HCT116 (cell line): ENCODE results near the gene DLEU7. TPM values are rescaled to one million over a fixed set of nuclear protein-coding genes. Genes with fewer than 3 reads are reported as not detected.

Source experiments
- ATAC-seq: fragments of 200-7000 bp; cut with Tn5 transposase; 2 replicates; pipeline ENCODE4 v1.9.1; 2020; ENCODE audit warnings: mild to moderate bottlenecking, moderate library complexity
- BruUV-seq: library from RNA; stranded (reverse); fragments of 400-500 nt; replicated peaks from 2 replicates; lab custom pipeline; 2021; lab: Mats Ljungman, UMichigan
- CTCF ChIA-PET: fragments of 300-600 bp; sonication (Branson Sonifier 250); formaldehyde crosslinking; loops from one replicate; lab custom pipeline; 2021; ENCODE audit warnings: antibody characterized with exemption; lab: Charles Lee
- POLR2A ChIA-PET: fragments of 300-600, 350-600 bp; sonication (Branson Sonifier 250); formaldehyde crosslinking; loops from one replicate; lab custom pipeline; 2021; ENCODE audit warnings: antibody characterized with exemption; lab: Charles Lee
- RAD21 ChIA-PET, 2 experiments: fragments of 300-600 bp; sonication (Branson Sonifier 250); formaldehyde crosslinking; loops; one replicate each; lab custom pipeline; 2023; ENCODE audit warnings: low total read pairs in 2 of 2; ENCODE audit not compliant: uncharacterized antibody in 2 of 2, unreplicated experiment in 2 of 2, low non-redundant PET in 1 of 2; lab: Charles Lee
- DNase-seq: peaks from one replicate; pipeline ENCODE4 v3.0.0-alpha.2; 2010; ENCODE audit warnings: low read depth, low spot score
- H2AFZ ChIP-seq: fragments of 200-600 bp; shearing (Covaris generic), sonication (generic); 2 replicates; pipeline ENCODE4 v1.6.1; 2017; ENCODE audit warnings: low read depth, mixed run types, mixed read lengths, antibody characterized with exemption, low read length; ENCODE audit not compliant: poor library complexity, severe bottlenecking
- H3K27ac ChIP-seq: 2 replicates; pipeline ENCODE4 v1.5.1; 2012; ENCODE audit warnings: low read depth, low read length
- H3K27me3 ChIP-seq: fragments of 200-600 bp; sonication (generic); 2 replicates; pipeline ENCODE4 v1.6.1; 2016; ENCODE audit warnings: mixed run types, low read length, mixed read lengths; ENCODE audit not compliant: insufficient read depth
- H3K36me3 ChIP-seq, 2 experiments: fragments of 200-500 bp in 1 of 2; fragments of 200-600 bp in 1 of 2; sonication (Bioruptor generic) in 1 of 2; sonication (generic) in 1 of 2; 2 replicates each; pipeline versions ENCODE4 v1.5.1 to v1.6.1; 2014 to 2016; ENCODE audit warnings: low read length in 2 of 2, inconsistent platforms in 1 of 2, mixed read lengths in 1 of 2, mixed run types in 1 of 2; ENCODE audit not compliant: insufficient read depth in 2 of 2, control insufficient read depth in 1 of 2
- H3K4me1 ChIP-seq, 2 experiments: fragments of 200-600 bp in 1 of 2; sonication (generic) in 1 of 2; 2 replicates each; pipeline versions ENCODE4 v1.5.1 to v1.6.1; 2012 to 2017; ENCODE audit warnings: low read length in 2 of 2, inconsistent platforms in 1 of 2, mild to moderate bottlenecking in 1 of 2, mixed read lengths in 1 of 2, mixed run types in 1 of 2, moderate library complexity in 1 of 2; ENCODE audit not compliant: insufficient read depth in 2 of 2, control insufficient read depth in 1 of 2
- H3K4me2 ChIP-seq: fragments of 200-600 bp; sonication (generic); 2 replicates; pipeline ENCODE4 v1.6.1; 2017; ENCODE audit warnings: mixed run types, low read length, mixed read lengths
- H3K4me3 ChIP-seq, 2 experiments: fragments of 200-600 bp in 1 of 2; sonication (generic) in 1 of 2; replicated peaks in 1 of 2; 2 replicates each; pipeline ENCODE4 v1.5.1; 2011 to 2016; ENCODE audit warnings: low read length in 2 of 2, control low read depth in 1 of 2, low read depth in 1 of 2, mild to moderate bottlenecking in 1 of 2, mixed read lengths in 1 of 2, mixed run types in 1 of 2
- H3K79me2 ChIP-seq: fragments of 200-600 bp; sonication (generic); 2 replicates; pipeline ENCODE4 v1.6.1; 2017; ENCODE audit warnings: mild to moderate bottlenecking, mixed run types, low read length, moderate library complexity, mixed read lengths; ENCODE audit not compliant: insufficient read depth
- H3K9ac ChIP-seq: fragments of 200-600 bp; sonication (generic); 2 replicates; pipeline ENCODE4 v1.6.1; 2016; ENCODE audit warnings: low read length, mixed read lengths
- H3K9me2 ChIP-seq: fragments of 200-600 bp; sonication (generic), shearing (Covaris generic); 2 replicates; pipeline ENCODE4 v1.6.1; 2017; ENCODE audit warnings: mixed run types, mild to moderate bottlenecking, moderate library complexity; ENCODE audit not compliant: insufficient read depth
- H3K9me3 ChIP-seq, 2 experiments: fragments of 200-500 bp in 1 of 2; fragments of 200-600 bp in 1 of 2; sonication (Bioruptor generic) in 1 of 2; sonication (generic) in 1 of 2; 2 replicates each; pipeline ENCODE4 v1.6.1; 2014 to 2017; ENCODE audit warnings: low read length in 2 of 2, mixed read lengths in 2 of 2, inconsistent platforms in 1 of 2, low read depth in 1 of 2, mild to moderate bottlenecking in 1 of 2, mixed run types in 1 of 2, moderate library complexity in 1 of 2; ENCODE audit not compliant: control insufficient read depth in 1 of 2, insufficient read depth in 1 of 2
- H4K20me1 ChIP-seq: fragments of 200-600 bp; sonication (generic), shearing (Covaris generic); 2 replicates; pipeline ENCODE4 v1.6.1; 2017; ENCODE audit warnings: mixed run types, mild to moderate bottlenecking, moderate library complexity; ENCODE audit not compliant: insufficient read depth
- CBX3 ChIP-seq: IDR thresholded peaks from 2 replicates; pipeline ENCODE4 v1.6.1; 2012; ENCODE audit warnings: low read depth
- CEBPB ChIP-seq: IDR thresholded peaks from 2 replicates; pipeline ENCODE4 v1.6.1; 2012; ENCODE audit warnings: low read depth
- ELF1 ChIP-seq: IDR thresholded peaks from 2 replicates; pipeline ENCODE4 v1.6.1; 2012; ENCODE audit warnings: low read depth, borderline replicate concordance
- EZH2phosphoT487 ChIP-seq: fragments of 200-600 bp; IDR thresholded peaks from 2 replicates; pipeline ENCODE4 v1.6.1; 2018; ENCODE audit warnings: antibody characterized with exemption, borderline replicate concordance
- JUND ChIP-seq: IDR thresholded peaks from 2 replicates; pipeline ENCODE4 v1.6.1; 2012
- MAX ChIP-seq: IDR thresholded peaks from 2 replicates; pipeline ENCODE4 v1.6.1; 2012
- POLR2A ChIP-seq: IDR thresholded peaks from 2 replicates; pipeline ENCODE4 v1.7.0; 2011; ENCODE audit warnings: borderline replicate concordance; ENCODE audit not compliant: insufficient read depth, insufficient read length; ENCODE audit errors: extremely low read depth
- POLR2AphosphoS5 ChIP-seq: IDR thresholded peaks from 2 replicates; pipeline ENCODE4 v1.6.1; 2011; ENCODE audit warnings: mild to moderate bottlenecking, low read depth, low read length, moderate library complexity
- SIN3A ChIP-seq: IDR thresholded peaks from 2 replicates; pipeline ENCODE4 v1.6.1; 2012; ENCODE audit warnings: low read depth
- SRF ChIP-seq: IDR thresholded peaks from 2 replicates; pipeline ENCODE4 v1.6.1; 2012; ENCODE audit warnings: low read depth
- intact Hi-C: fragments of 100-400 bp; cut with micrococcal nuclease; formaldehyde crosslinking; loops from 2 replicates; pipeline ENCODE4 v1.10.0; 2022
- total RNA-seq: library from RNA; stranded (reverse); gene quantifications from one replicate; pipeline ENCODE4 v1.2.1, GENCODE V29; 2021; ENCODE audit not compliant: unreplicated experiment
- TF ChIP-seq, protein P1 (sequence below), 3 experiments: fragments of 200-600 bp in 1 of 3; sonication (generic) in 1 of 3; IDR thresholded peaks in 2 of 3; conservative IDR thresholded peaks in 1 of 3; 2 replicates each; pipeline ENCODE4 v1.5.1; 2012 to 2017; ENCODE audit warnings: low read depth in 2 of 3, low read length in 2 of 3, antibody characterized with exemption in 1 of 3, borderline replicate concordance in 1 of 3, control low read depth in 1 of 3, mild to moderate bottlenecking in 1 of 3, mixed read lengths in 1 of 3, mixed run types in 1 of 3, moderate library complexity in 1 of 3; ENCODE audit not compliant: insufficient read depth in 1 of 3
- TF ChIP-seq, protein P2 (sequence below): IDR thresholded peaks from 2 replicates; pipeline ENCODE4 v1.6.1; 2012; ENCODE audit warnings: low read depth

The DLEU7 gene
- total RNA-seq, 1 experiment from 2014 or later, result not detected

- Histone ChIP-seq H3K9me3 (no peaks in the 10 kb centered on the region), H3K4me1 (no peaks in the 10 kb centered on the region), H3K79me2 (no peaks in the 10 kb centered on the region), H3K9ac (no peak overlapping the region), H3K27ac (no peak overlapping the region), H3K36me3 (no peaks in the 10 kb centered on the region), H3K4me2 (no peak overlapping the region), H2AFZ (no peak overlapping the region), H3K27me3 (no peaks in the 10 kb centered on the region), H4K20me1 (no peaks in the 10 kb centered on the region), H3K4me3 (no peak overlapping the region), H3K9me2 (no peaks in the 10 kb centered on the region)
- DNase-seq, result no peak
- no TSS peak for BruUV-seq
- no peak for ATAC-seq
- ChIA-PET RAD21 (no interaction called here), POLR2A (no interaction called here), CTCF (no interaction called here)
- intact Hi-C loops, result no loop called here
- TF ChIP-seq POLR2A (no peak), CBX3 (no peak)
These were observed 59.7 kb downstream of the DLEU7 start for GRCh38 chr13:50783717-50784290.

GRCh38 chr13:50783066-50783465, 60.4 kb downstream of the DLEU7 start:
- Histone ChIP-seq H3K9me3 (no peaks in the 10 kb centered on the region), H3K27ac (no peak overlapping the region), H3K9me2 (no peaks in the 10 kb centered on the region), H3K4me2 (no peak overlapping the region), H3K4me1 (no peaks in the 10 kb centered on the region), H3K36me3 (no peaks in the 10 kb centered on the region), H2AFZ (no peak overlapping the region), H3K4me3 (no peak overlapping the region), H3K9ac (no peak overlapping the region), H4K20me1 (no peaks in the 10 kb centered on the region), H3K79me2 (no peaks in the 10 kb centered on the region), H3K27me3 (no peaks in the 10 kb centered on the region)
- CTCF ChIA-PET, result no interaction called here
- BruUV-seq, result no TSS peak
- TF ChIP-seq POLR2AphosphoS5, result no peak
- no peak for TF ChIP-seq MAX
- no peak for TF ChIP-seq SIN3A
- TF ChIP-seq SRF, result no peak
- TF ChIP-seq, protein P1, sequence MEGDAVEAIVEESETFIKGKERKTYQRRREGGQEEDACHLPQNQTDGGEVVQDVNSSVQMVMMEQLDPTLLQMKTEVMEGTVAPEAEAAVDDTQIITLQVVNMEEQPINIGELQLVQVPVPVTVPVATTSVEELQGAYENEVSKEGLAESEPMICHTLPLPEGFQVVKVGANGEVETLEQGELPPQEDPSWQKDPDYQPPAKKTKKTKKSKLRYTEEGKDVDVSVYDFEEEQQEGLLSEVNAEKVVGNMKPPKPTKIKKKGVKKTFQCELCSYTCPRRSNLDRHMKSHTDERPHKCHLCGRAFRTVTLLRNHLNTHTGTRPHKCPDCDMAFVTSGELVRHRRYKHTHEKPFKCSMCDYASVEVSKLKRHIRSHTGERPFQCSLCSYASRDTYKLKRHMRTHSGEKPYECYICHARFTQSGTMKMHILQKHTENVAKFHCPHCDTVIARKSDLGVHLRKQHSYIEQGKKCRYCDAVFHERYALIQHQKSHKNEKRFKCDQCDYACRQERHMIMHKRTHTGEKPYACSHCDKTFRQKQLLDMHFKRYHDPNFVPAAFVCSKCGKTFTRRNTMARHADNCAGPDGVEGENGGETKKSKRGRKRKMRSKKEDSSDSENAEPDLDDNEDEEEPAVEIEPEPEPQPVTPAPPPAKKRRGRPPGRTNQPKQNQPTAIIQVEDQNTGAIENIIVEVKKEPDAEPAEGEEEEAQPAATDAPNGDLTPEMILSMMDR (IDR thresholded peaks at IDR 0.05 in 2 of 3, conservative IDR thresholded peaks at IDR 0.05 in 1 of 3; ENCODE audit: borderline replicate concordance in 1 of 3, insufficient read depth in 1 of 3, low read depth in 2 of 3, low read length in 2 of 3), result no peak
- no peak for TF ChIP-seq CBX3
- TF ChIP-seq ELF1, result no peak
- TF ChIP-seq, protein P2, sequence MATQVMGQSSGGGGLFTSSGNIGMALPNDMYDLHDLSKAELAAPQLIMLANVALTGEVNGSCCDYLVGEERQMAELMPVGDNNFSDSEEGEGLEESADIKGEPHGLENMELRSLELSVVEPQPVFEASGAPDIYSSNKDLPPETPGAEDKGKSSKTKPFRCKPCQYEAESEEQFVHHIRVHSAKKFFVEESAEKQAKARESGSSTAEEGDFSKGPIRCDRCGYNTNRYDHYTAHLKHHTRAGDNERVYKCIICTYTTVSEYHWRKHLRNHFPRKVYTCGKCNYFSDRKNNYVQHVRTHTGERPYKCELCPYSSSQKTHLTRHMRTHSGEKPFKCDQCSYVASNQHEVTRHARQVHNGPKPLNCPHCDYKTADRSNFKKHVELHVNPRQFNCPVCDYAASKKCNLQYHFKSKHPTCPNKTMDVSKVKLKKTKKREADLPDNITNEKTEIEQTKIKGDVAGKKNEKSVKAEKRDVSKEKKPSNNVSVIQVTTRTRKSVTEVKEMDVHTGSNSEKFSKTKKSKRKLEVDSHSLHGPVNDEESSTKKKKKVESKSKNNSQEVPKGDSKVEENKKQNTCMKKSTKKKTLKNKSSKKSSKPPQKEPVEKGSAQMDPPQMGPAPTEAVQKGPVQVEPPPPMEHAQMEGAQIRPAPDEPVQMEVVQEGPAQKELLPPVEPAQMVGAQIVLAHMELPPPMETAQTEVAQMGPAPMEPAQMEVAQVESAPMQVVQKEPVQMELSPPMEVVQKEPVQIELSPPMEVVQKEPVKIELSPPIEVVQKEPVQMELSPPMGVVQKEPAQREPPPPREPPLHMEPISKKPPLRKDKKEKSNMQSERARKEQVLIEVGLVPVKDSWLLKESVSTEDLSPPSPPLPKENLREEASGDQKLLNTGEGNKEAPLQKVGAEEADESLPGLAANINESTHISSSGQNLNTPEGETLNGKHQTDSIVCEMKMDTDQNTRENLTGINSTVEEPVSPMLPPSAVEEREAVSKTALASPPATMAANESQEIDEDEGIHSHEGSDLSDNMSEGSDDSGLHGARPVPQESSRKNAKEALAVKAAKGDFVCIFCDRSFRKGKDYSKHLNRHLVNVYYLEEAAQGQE, result no peak
- no peak for TF ChIP-seq CEBPB
- TF ChIP-seq JUND, result no peak
- TF ChIP-seq EZH2phosphoT487, result no peak
- RAD21 ChIA-PET, result no interaction called here
- POLR2A ChIA-PET, result no interaction called here
- ATAC-seq (no peak), DNase-seq (no peak)
- intact Hi-C loops, result no loop called here
